HG03378 (cell line): Measurements from ENCODE around the gene CLRN1.

ENCODE experiments used
- ATAC-seq: cut with Tn5 transposase; IDR thresholded peaks from one replicate; pipeline ENCODE4 v1.9.1; 2021; ENCODE audit warnings: mild to moderate bottlenecking, moderate library complexity; ENCODE audit not compliant: unreplicated experiment

The CLRN1 gene

GRCh38 chr3:150878290-150878689 lies 94.2 kb downstream of the CLRN1 start:
- no peak for ATAC-seq

- ATAC-seq, result no peak
Observed at GRCh38 chr3:150877303-150877702, 95.2 kb downstream of the CLRN1 start.

- ATAC-seq, result no peak
Observed at GRCh38 chr3:150876611-150877265, 95.8 kb downstream of the CLRN1 start.
